Duodenal mucosa (tissue), 2 donors: ENCODE data around the gene RUNX3.

Source experiments
- H3K27ac ChIP-seq: one replicate; pipeline ENCODE4 v1.7.0; 2013; ENCODE audit warnings: low read depth, low read length
- H3K27me3 ChIP-seq, 2 donors: one replicate each; pipeline ENCODE4 v1.7.0; 2013; ENCODE audit warnings: low read length in 2 of 2, control low read depth in 1 of 2; ENCODE audit not compliant: insufficient read depth in 2 of 2, control insufficient read depth in 1 of 2
- H3K36me3 ChIP-seq, 2 donors: one replicate each; pipeline ENCODE4 v1.7.0; 2013; ENCODE audit warnings: low read length in 2 of 2, control low read depth in 1 of 2; ENCODE audit not compliant: insufficient read depth in 2 of 2, control insufficient read depth in 1 of 2
- H3K4me1 ChIP-seq, 2 donors: one replicate each; pipeline ENCODE4 v1.7.0; 2013; ENCODE audit warnings: low read length in 2 of 2, control low read depth in 1 of 2; ENCODE audit not compliant: insufficient read depth in 2 of 2, control insufficient read depth in 1 of 2
- H3K4me3 ChIP-seq, 2 donors: one replicate each; pipeline ENCODE4 v1.7.0; 2013; ENCODE audit warnings: low read length in 2 of 2, low read depth in 1 of 2
- H3K9ac ChIP-seq, 2 donors: one replicate each; pipeline ENCODE4 v1.7.0; 2013; ENCODE audit warnings: low read length in 2 of 2, low read depth in 1 of 2
- H3K9me3 ChIP-seq, 2 donors: one replicate each; pipeline ENCODE4 v1.7.0; 2013; ENCODE audit warnings: low read length in 2 of 2, control low read depth in 1 of 2; ENCODE audit not compliant: control insufficient read depth in 1 of 2

Gene RUNX3

DNA sequence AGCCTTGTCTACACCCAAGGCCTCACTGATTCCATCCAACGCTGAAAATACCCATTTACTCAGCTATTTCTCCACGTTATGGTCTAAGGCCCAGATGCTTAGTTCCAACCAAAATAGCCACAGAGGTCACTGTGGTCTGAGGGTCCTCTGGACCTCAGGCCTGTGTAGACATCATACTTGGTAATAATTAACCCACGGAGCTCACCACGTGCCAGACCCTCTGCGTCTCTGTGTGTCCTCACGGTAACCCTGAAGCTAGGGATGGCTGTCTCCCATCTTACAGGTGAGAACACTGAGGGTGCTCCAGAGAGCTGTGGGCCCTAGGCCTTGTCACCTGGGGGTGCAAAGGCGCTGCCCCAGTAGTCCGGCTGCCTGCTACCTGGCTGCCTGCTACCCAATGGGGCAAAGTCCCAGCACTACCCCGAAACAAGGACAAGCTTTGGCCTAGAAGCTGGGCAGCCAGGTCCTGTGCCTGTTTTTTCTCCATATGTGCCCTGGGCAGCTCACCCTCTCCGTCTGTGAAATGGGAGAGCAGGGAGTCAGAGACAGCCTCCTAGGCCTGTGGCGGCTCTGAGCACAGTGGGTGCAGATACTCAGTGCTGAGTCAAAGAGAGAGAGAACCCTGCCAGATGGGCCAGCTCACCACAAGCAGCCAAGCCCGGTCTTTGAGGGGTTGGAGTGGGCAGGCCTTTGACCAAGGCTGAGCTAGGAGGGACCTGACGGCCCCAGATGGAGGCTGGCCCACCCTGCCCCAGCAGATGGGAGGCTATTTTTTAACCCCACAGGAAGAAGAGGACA, 17.0 kb upstream of the RUNX3 start:
- no peaks in the 10 kb centered on the region for H3K36me3 ChIP-seq
- no peaks in the 10 kb centered on the region for H3K9me3 ChIP-seq
- no peaks in the 10 kb centered on the region for H3K27me3 ChIP-seq
- H3K4me1 ChIP-seq = peaks cover 0 to 4% of the 10 kb centered on the region in 2 donors
- no peak overlapping the region for H3K9ac ChIP-seq
- no peak overlapping the region for H3K27ac ChIP-seq
- no peak overlapping the region for H3K4me3 ChIP-seq

DNA sequence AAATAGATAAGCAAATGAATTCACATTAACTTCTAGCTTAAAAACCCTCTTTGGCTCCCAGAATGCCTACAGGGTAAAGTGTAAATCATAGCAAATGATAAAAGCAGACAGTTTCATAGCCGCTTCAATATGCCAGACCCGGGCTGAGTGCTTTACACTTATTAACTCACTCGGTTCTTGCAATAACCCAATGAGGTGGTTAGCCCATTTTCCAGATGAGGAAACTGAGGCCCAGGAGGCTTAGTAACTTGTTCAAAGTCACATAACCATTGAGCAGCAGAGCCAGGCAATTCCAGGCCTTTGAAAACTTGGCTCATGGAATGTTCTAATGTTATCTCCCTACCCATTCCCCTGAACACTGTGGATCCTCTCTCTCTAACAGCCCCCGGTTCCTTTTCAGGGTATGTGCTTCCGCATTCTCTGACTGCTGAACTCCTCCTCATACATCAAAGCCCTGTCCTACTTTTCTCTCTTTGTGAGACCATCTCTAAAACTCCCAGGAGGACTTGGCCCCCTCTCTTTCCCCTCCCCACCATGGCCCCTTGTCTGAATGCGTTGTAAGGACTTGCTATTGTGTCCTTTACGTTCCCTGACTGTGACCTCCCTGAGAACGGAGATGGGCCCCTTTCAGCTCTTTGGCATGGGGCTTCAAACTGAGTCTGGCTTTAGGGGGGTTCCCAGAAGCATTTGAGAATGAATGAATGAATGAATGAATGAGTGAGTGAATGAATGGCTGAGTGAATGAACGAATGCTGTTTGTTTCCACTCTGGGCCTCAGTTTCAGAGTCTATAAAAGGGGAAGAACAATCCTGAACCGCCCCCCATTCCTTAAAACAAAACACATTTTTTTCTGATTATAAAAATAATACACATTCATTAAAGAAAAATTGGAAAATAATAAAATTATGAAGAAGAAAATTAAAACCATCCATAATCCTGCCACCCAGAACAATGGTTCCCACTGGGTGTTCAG, 15.6 kb upstream of the RUNX3 start:
- H3K9me3 ChIP-seq = no peaks in the 10 kb centered on the region
- H3K4me3 ChIP-seq = no peak overlapping the region
- H3K9ac ChIP-seq = no peak overlapping the region
- no peak overlapping the region for H3K27ac ChIP-seq
- H3K4me1 ChIP-seq = peaks cover 0 to 4% of the 10 kb centered on the region in 2 donors
- H3K36me3 ChIP-seq = no peaks in the 10 kb centered on the region
- no peaks in the 10 kb centered on the region for H3K27me3 ChIP-seq

DNA sequence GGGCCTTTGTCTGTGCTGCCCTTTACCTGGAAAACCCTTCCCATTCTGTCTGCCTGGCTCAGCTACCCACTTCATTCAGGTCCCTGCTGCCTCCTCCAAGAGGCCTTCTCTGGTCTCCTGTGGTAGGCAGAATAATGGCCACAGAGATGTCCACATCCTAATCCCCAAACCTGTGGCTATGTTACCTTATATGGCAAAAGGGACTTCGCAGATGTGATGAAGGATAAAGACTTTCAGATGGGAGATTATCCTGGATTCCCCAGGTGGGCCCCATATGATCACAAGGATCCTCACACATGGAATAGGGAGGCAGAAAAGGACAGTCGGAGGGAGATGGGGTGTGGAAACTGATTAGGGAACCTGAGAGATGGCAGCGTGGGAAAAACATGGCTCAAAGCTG, 14.2 kb upstream of the RUNX3 start:
- Histone ChIP-seq H3K4me3 (no peak overlapping the region), H3K9me3 (no peaks in the 10 kb centered on the region), H3K27me3 (no peaks in the 10 kb centered on the region), H3K9ac (no peak overlapping the region), H3K4me1 (peaks cover 0 to 4% of the 10 kb centered on the region in 2 donors), H3K36me3 (no peaks in the 10 kb centered on the region), H3K27ac (no peak overlapping the region)

DNA sequence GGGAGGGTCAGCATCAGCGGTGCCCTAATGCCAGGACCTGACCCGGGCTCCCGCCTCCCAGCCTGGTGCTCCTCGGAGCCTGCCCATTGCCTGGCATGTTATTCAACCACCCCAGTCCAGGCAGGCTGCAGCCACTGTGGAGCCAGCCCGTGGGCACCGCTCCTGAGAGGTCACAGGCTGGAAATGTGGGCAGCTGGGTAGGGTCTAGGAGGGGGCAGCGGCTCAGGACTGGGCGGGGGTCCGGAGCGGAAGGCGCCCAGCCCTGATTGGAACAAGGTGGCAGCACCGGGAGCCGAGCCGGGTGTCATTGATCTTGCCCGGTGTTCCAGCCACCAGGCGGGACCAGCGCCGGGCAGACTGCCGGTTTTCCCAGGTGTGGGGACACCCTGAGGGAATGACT, 12.7 kb upstream of the RUNX3 start:
- Histone ChIP-seq H3K9me3 (no peaks in the 10 kb centered on the region), H3K9ac (no peak overlapping the region), H3K27ac (no peak overlapping the region), H3K4me1 (no peaks in the 10 kb centered on the region), H3K36me3 (no peaks in the 10 kb centered on the region), H3K4me3 (no peak overlapping the region), H3K27me3 (no peaks in the 10 kb centered on the region)

DNA sequence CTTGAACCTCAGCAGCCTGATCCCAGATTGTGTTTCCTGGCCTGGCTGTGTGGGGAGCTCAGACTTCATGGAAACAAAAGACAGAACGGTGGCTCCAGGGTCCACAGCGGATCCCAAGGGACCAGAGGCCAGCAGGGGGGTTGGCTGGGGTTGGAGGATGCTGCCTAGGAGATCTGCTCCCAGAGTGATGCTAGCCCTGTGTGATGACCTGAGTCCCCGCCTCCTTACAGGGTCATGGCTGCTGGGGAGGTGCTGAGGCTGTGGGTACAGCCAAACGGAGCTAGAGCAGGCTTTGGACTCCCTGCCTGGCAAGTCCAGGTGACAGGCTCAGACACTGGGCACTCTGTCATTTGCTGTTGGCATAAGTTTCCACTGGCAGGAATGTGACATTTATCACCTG, 11.5 kb upstream of the RUNX3 start:
- no peaks in the 10 kb centered on the region for H3K27me3 ChIP-seq
- no peak overlapping the region for H3K27ac ChIP-seq
- peaks cover under 1 to 1% of the 10 kb centered on the region in 2 donors for H3K4me1 ChIP-seq
- H3K9ac ChIP-seq = no peak overlapping the region
- H3K4me3 ChIP-seq = no peak overlapping the region
- H3K36me3 ChIP-seq = no peaks in the 10 kb centered on the region
- H3K9me3 ChIP-seq = no peaks in the 10 kb centered on the region

DNA sequence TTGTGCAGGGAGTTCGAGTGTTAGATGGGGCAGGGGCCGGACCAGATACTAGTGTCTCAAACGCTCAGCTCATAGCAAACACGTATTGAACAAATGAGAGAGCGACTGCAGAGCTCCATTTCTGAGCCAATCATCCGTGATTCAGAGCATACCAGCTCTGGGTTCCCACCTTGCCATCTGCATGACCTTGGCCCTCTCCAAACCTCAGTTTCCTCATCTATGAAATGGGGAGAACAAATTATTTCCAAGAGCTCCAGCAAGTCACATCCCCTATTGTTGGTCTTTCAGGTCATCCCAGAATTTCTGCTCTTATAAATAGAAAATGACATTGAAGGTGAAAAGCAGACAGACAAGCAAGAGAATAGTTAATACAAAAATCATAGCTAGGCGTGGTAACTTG, 10.2 kb upstream of the RUNX3 start:
- Histone ChIP-seq H3K9me3 (no peaks in the 10 kb centered on the region), H3K9ac (no peak overlapping the region), H3K4me1 (peaks cover 6 to 8% of the 10 kb centered on the region in 2 donors), H3K27me3 (peaks cover 2 to 11% of the 10 kb centered on the region in 2 donors), H3K4me3 (no peak overlapping the region), H3K27ac (no peak overlapping the region), H3K36me3 (no peaks in the 10 kb centered on the region)

DNA sequence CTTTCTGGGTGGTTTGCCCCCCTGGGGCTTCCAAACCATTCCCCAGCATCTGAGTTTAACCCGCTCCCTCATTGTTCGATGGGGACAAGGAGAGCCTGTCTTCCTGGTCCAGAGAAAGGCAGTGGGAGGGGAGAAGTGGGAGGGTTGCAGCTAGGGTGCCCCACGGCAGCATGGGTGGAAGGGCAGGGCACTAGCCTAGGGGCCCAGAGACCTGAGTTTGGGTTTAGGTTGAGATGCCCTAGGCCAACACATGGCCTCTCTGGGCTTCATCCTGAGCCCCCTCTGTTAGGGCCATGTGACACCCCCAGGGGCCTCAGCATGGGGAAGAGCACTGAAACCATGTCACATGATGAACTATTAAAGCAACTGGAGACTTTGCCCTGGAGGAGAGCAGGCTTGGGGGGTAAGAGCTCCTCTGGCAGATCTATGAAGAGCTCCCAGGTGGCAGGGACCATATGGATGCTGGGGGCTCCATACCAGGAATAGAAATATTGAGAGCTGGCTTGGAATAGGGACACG, 9.7 kb upstream of the RUNX3 start:
- Histone ChIP-seq H3K4me1 (peaks cover 6 to 8% of the 10 kb centered on the region in 2 donors), H3K4me3 (no peak overlapping the region), H3K9ac (no peak overlapping the region), H3K27me3 (peaks cover 7 to 16% of the 10 kb centered on the region in 2 donors), H3K36me3 (no peaks in the 10 kb centered on the region), H3K27ac (no peak overlapping the region), H3K9me3 (no peaks in the 10 kb centered on the region)

DNA sequence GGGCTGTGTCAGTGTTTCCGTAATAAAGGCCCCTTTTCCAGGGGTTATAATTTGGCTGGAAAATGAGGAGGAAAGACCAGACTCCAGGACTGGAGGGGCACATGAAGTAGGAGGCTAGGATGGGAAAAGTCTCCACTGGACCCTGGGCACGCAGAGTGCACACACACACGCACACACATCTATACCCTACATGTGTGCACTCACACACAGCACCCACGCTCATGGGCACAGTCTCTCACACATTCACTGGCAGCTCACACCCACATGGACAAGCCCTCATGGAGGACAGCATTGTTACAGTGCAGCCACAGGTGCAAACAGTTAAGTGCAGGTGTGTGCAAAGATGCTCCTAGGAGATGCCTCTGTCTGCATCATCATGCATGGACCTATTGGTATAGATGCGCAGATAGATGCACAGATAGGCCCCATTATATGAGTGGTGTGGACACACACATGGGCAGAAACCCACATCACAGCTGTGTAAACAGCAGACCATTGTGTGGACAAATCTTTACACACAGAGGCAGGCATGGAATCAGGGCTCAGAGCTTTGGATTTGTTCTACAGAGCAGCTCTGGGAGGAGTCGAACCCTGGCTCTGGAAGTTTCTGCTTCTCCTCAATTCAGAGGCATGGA, 9.1 kb upstream of the RUNX3 start:
- Histone ChIP-seq H3K4me3 (no peak overlapping the region), H3K9ac (no peak overlapping the region), H3K27ac (no peak overlapping the region), H3K27me3 (peaks cover 13 to 21% of the 10 kb centered on the region in 2 donors), H3K9me3 (no peaks in the 10 kb centered on the region), H3K4me1 (peaks cover 6 to 8% of the 10 kb centered on the region in 2 donors), H3K36me3 (no peaks in the 10 kb centered on the region)

DNA sequence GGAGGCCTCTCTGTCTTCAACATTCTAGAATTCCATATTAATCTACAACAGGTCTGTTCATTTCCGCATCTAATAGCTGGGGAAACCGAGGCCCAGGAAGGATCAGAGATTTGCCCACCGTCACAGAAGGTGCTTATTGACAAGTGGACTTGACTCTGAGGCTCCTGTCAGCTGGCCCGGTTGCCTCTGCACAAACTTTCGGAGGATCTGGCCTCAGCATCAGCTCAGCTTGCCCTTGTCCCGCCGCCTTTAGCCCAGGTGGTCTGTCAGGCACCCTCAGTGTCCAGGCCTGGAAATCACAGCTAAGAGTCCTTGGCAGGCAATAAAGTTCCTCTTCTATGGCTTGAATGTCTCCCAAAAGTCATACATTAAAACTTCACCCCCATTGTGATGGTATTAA, 8.2 kb upstream of the RUNX3 start:
- H3K4me1 ChIP-seq = peaks cover 6 to 8% of the 10 kb centered on the region in 2 donors
- H3K27me3 ChIP-seq = peaks cover 17 to 25% of the 10 kb centered on the region in 2 donors
- no peak overlapping the region for H3K27ac ChIP-seq
- no peaks in the 10 kb centered on the region for H3K36me3 ChIP-seq
- no peak overlapping the region for H3K4me3 ChIP-seq
- no peak overlapping the region for H3K9ac ChIP-seq
- no peaks in the 10 kb centered on the region for H3K9me3 ChIP-seq
